Measurements from ENCODE around the gene CLNS1A.

Gene CLNS1A

DNA sequence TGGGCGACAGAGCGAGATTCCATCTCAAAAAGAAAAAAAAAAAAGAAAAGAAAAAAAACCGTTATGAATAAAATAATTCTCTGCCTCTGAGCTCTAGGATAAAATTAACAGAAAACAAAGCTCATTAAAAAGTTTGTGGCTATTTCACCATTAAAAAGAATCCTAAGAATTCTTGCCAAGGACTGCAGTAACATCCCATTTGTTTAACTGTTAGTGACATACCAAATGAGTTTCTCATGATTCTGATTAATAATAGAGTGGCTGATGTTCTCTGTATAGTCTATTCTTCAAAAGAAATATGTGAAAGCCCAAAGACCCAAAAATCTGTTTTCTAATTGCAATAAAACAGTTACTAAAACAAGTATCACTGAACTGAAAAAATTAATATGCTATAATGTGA is 19.7 kb downstream of the CLNS1A start:
- Histone ChIP-seq H3F3A (ENCODE audit: control insufficient read depth, insufficient read depth) (peaks cover 9% of the 10 kb centered on the region; the same call in 1 of the 2 replicates), H3K4me1 (ENCODE audit: control insufficient read depth, low read length) (no peaks in the 10 kb centered on the region), H3K79me2 (ENCODE audit: control insufficient read depth, low read length) (no peaks in the 10 kb centered on the region), H3K9me3 (ENCODE audit: control insufficient read depth, insufficient read depth, low read length) (no peaks in the 10 kb centered on the region), H3K4me3 (ENCODE audit: low read length) (no peak overlapping the region), H3K36me3 (ENCODE audit: control insufficient read depth, low read length) (peaks cover 89% of the 10 kb centered on the region), H4K20me1 (ENCODE audit: control insufficient read depth, insufficient read depth, low read depth, low read length) (no peaks in the 10 kb centered on the region), H3K27me3 (ENCODE audit: control insufficient read depth, low read length) (no peaks in the 10 kb centered on the region), H3K4me2 (ENCODE audit: low read length) (no peak overlapping the region), H3K27ac (ENCODE audit: low read depth, low read length) (no peak overlapping the region), H3K9me2 (replicated peaks; ENCODE audit: control insufficient read depth, low read length) (no peaks in the 10 kb centered on the region)
- TF ChIP-seq EZH2phosphoT487 (IDR thresholded peaks at IDR 0.05; ENCODE audit: borderline replicate concordance, low read length), result no peak
- TF ChIP-seq, protein P1, sequence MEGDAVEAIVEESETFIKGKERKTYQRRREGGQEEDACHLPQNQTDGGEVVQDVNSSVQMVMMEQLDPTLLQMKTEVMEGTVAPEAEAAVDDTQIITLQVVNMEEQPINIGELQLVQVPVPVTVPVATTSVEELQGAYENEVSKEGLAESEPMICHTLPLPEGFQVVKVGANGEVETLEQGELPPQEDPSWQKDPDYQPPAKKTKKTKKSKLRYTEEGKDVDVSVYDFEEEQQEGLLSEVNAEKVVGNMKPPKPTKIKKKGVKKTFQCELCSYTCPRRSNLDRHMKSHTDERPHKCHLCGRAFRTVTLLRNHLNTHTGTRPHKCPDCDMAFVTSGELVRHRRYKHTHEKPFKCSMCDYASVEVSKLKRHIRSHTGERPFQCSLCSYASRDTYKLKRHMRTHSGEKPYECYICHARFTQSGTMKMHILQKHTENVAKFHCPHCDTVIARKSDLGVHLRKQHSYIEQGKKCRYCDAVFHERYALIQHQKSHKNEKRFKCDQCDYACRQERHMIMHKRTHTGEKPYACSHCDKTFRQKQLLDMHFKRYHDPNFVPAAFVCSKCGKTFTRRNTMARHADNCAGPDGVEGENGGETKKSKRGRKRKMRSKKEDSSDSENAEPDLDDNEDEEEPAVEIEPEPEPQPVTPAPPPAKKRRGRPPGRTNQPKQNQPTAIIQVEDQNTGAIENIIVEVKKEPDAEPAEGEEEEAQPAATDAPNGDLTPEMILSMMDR (IDR thresholded peaks at IDR 0.05; ENCODE audit: low read depth, low read length, poor library complexity, severe bottlenecking), result no peak

GRCh38 chr11:77611921-77612320 is 25.7 kb downstream of the CLNS1A start:
- Histone ChIP-seq H3K9me2 (replicated peaks; ENCODE audit: control insufficient read depth, low read length) (no peaks in the 10 kb centered on the region), H3K9me3 (ENCODE audit: control insufficient read depth, insufficient read depth, low read length) (no peaks in the 10 kb centered on the region), H3K36me3 (ENCODE audit: control insufficient read depth, low read length) (peaks cover 71% of the 10 kb centered on the region), H3F3A (ENCODE audit: control insufficient read depth, insufficient read depth) (peaks cover 5% of the 10 kb centered on the region; the same call in 1 of the 2 replicates), H4K20me1 (ENCODE audit: control insufficient read depth, insufficient read depth, low read depth, low read length) (no peaks in the 10 kb centered on the region), H3K27ac (ENCODE audit: low read depth, low read length) (no peak overlapping the region), H3K79me2 (ENCODE audit: control insufficient read depth, low read length) (no peaks in the 10 kb centered on the region), H3K4me3 (ENCODE audit: low read length) (no peak overlapping the region), H3K27me3 (ENCODE audit: control insufficient read depth, low read length) (no peaks in the 10 kb centered on the region), H3K4me2 (ENCODE audit: low read length) (no peak overlapping the region), H3K4me1 (ENCODE audit: control insufficient read depth, low read length) (no peaks in the 10 kb centered on the region)
- no peak for TF ChIP-seq EZH2phosphoT487 (IDR thresholded peaks at IDR 0.05; ENCODE audit: borderline replicate concordance, low read length)
- TF ChIP-seq, protein P1 (IDR thresholded peaks at IDR 0.05; ENCODE audit: low read depth, low read length, poor library complexity, severe bottlenecking), result no peak

DNA sequence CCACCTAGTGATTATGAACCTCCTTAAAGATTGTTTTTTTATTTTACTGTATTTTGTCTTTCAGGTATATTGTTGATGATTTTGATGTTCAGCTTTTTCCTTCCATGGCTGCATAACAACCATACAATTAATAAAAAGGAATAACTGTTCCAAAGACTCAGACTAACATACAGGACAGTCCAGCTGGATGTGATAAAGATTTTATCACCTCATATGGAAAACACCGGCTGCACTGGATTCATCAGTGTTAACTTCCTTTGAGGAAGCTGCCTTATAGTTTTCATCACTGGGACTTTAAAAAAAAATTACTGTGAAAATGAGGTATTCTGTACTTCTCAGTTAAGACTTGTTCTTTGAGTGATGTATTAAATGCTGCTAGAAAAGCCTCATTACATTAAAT is 28.4 kb downstream of the CLNS1A start:
- peaks cover 45% of the 10 kb centered on the region for H3K36me3 ChIP-seq (ENCODE audit: control insufficient read depth, low read length)

More for the DNA sequence above, 28.4 kb downstream of the CLNS1A start:
- Histone ChIP-seq H4K20me1 (ENCODE audit: control insufficient read depth, insufficient read depth, low read depth, low read length) (no peaks in the 10 kb centered on the region), H3K9me2 (replicated peaks; ENCODE audit: control insufficient read depth, low read length) (no peaks in the 10 kb centered on the region), H3F3A (ENCODE audit: control insufficient read depth, insufficient read depth) (peaks cover 5% of the 10 kb centered on the region; the same call in 1 of the 2 replicates), H3K4me2 (ENCODE audit: low read length) (no peak overlapping the region), H3K4me1 (ENCODE audit: control insufficient read depth, low read length) (no peaks in the 10 kb centered on the region), H3K4me3 (ENCODE audit: low read length) (no peak overlapping the region), H3K27me3 (ENCODE audit: control insufficient read depth, low read length) (no peaks in the 10 kb centered on the region), H3K79me2 (ENCODE audit: control insufficient read depth, low read length) (no peaks in the 10 kb centered on the region), H3K27ac (ENCODE audit: low read depth, low read length) (no peak overlapping the region), H3K9me3 (ENCODE audit: control insufficient read depth, insufficient read depth, low read length) (no peaks in the 10 kb centered on the region)
- TF ChIP-seq, protein P1 (IDR thresholded peaks at IDR 0.05; ENCODE audit: low read depth, low read length, poor library complexity, severe bottlenecking), result no peak
- TF ChIP-seq EZH2phosphoT487 (IDR thresholded peaks at IDR 0.05; ENCODE audit: borderline replicate concordance, low read length), result no peak
